ENCODE measurements around the gene MRPL12. TPM values are rescaled to one million over a fixed set of nuclear protein-coding genes. Genes with fewer than 3 reads are reported as not detected.
"Not testable (repeated sequence)": the region's sequence is repeated elsewhere in the genome, so short reads cannot be mapped to it uniquely, and the experiment has no call there.

The MRPL12 gene
- total RNA-seq, 1 experiment from 2014 or later = 260 TPM

DNA sequence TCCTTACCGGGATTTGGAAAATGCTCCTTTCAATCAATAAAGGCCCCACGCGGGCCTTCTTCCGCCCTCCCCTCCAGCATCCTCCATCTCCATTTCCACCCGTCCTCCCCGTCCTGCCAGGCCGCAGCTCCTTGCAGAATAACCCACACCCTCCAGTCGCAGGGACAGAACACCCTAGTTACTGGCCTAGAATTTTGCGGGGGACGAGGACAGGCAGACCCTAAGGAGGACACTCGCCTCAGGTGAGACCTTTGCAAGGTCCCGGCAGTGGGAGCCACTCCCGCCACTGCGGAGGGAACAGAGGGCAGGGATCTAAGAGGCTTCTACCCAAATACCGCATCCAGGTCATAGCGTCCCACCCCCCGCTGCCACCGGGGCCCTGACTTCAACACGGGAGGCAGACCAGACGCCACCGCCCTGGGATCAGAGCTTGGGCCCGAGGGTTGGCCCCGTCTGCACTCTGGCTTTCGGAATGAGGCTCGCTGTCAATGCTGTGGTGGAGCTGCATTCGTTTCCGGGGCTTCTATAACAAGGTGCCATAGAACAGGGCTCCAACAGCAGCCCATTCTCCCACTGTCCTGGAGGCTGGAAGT is 35.7 kb downstream of the MRPL12 start:
- ChIA-PET POLR2A (no interaction called here), RAD21 (ENCODE audit: low non-redundant PET in 1 of 2, low total read pairs in 2 of 2, uncharacterized antibody in 2 of 2, unreplicated experiment in 2 of 2) (no interaction called here), CTCF (interaction anchor here (0.9 kb wide), 1 partner anchor 83 kb away, joined by 3 read pairs; no protein-coding TSS in a partner anchor)
- BruUV-seq (replicated peaks) = no TSS peak
- no peak overlapping the region for H2AFZ ChIP-seq (ENCODE audit: low read depth, low read length, poor library complexity, severe bottlenecking)
- no peaks in the 10 kb centered on the region for H3K9me3 ChIP-seq (ENCODE audit: control insufficient read depth in 1 of 2, insufficient read depth in 1 of 2, low read depth in 1 of 2, low read length in 2 of 2)
- TF ChIP-seq POLR2AphosphoS5 (IDR thresholded peaks at IDR 0.05; ENCODE audit: low read depth, low read length) = no peak
- no peak for TF ChIP-seq ZNF274 (IDR thresholded peaks at IDR 0.05; ENCODE audit: low read depth, low read length)
- no peak for TF ChIP-seq ZFX (IDR thresholded peaks at IDR 0.05)
- TF ChIP-seq, protein P1, sequence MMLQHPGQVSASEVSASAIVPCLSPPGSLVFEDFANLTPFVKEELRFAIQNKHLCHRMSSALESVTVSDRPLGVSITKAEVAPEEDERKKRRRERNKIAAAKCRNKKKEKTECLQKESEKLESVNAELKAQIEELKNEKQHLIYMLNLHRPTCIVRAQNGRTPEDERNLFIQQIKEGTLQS (IDR thresholded peaks at IDR 0.05) = no peak
- TF ChIP-seq CBX3 (IDR thresholded peaks at IDR 0.05; ENCODE audit: low read depth) = no peak
- TF ChIP-seq, protein P2, sequence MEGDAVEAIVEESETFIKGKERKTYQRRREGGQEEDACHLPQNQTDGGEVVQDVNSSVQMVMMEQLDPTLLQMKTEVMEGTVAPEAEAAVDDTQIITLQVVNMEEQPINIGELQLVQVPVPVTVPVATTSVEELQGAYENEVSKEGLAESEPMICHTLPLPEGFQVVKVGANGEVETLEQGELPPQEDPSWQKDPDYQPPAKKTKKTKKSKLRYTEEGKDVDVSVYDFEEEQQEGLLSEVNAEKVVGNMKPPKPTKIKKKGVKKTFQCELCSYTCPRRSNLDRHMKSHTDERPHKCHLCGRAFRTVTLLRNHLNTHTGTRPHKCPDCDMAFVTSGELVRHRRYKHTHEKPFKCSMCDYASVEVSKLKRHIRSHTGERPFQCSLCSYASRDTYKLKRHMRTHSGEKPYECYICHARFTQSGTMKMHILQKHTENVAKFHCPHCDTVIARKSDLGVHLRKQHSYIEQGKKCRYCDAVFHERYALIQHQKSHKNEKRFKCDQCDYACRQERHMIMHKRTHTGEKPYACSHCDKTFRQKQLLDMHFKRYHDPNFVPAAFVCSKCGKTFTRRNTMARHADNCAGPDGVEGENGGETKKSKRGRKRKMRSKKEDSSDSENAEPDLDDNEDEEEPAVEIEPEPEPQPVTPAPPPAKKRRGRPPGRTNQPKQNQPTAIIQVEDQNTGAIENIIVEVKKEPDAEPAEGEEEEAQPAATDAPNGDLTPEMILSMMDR (IDR thresholded peaks at IDR 0.05 in 2 of 3, conservative IDR thresholded peaks at IDR 0.05 in 1 of 3; ENCODE audit: borderline replicate concordance in 1 of 3, insufficient read depth in 1 of 3, low read depth in 2 of 3, low read length in 2 of 3) = no peak
- TF ChIP-seq SIN3A (IDR thresholded peaks at IDR 0.05; ENCODE audit: low read depth) = no peak
- TF ChIP-seq, protein P3, sequence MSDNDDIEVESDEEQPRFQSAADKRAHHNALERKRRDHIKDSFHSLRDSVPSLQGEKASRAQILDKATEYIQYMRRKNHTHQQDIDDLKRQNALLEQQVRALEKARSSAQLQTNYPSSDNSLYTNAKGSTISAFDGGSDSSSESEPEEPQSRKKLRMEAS (IDR thresholded peaks at IDR 0.05) = no peak
- no peak for TF ChIP-seq JUND (IDR thresholded peaks at IDR 0.05)
- no peaks in the 10 kb centered on the region for H3K27me3 ChIP-seq (ENCODE audit: insufficient read depth, low read length)
- H3K79me2 ChIP-seq (ENCODE audit: insufficient read depth, low read length) = no peaks in the 10 kb centered on the region
- DNase-seq (ENCODE audit: low read depth, low spot score) (no peak), ATAC-seq (no peak)
- intact Hi-C loops (cut with micrococcal nuclease) = no loop called here
- H4K20me1 ChIP-seq (ENCODE audit: insufficient read depth) = no peaks in the 10 kb centered on the region
- no peaks in the 10 kb centered on the region for H3K9me2 ChIP-seq (ENCODE audit: insufficient read depth)
- H3K36me3 ChIP-seq (ENCODE audit: control insufficient read depth in 1 of 2, insufficient read depth in 2 of 2, low read length in 2 of 2) = no peaks in the 10 kb centered on the region
- H3K9ac ChIP-seq (ENCODE audit: low read length) = no peak overlapping the region
- H3K4me3 ChIP-seq (replicated peaks in 1 of 2; ENCODE audit: low read depth in 1 of 2, low read length in 2 of 2) = no peak overlapping the region
- H3K4me1 ChIP-seq (ENCODE audit: control insufficient read depth in 1 of 2, insufficient read depth in 2 of 2, low read length in 2 of 2) = peaks cover 16 to 18% of the 10 kb centered on the region in 2 experiments
- H3K4me2 ChIP-seq (ENCODE audit: low read length) = no peak overlapping the region
- no peak overlapping the region for H3K27ac ChIP-seq (ENCODE audit: low read depth, low read length)

DNA sequence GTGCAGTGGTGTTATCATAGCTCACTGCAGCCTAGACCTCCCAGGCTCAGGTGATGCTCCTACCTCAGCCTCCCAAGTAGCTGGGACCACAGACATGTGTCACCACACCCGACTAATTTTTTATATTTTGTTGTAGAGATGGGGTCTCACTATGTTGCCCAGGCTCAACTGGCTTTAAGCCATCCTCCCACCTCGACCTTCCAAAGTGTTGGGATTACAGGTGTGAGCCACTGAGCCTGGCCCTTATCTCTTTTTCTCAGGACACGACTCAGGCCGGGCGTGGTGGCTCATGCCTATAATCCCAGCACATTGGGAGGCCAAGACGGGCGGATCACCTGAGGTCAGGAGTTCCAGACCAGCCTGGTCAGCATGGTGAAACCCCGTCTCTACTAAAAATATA is 36.4 kb downstream of the MRPL12 start:
- POLR2A ChIA-PET, CTCF ChIA-PET: not testable (repeated sequence)

More for the DNA sequence above, 36.4 kb downstream of the MRPL12 start:
- RAD21 ChIA-PET (ENCODE audit: low non-redundant PET in 1 of 2, low total read pairs in 2 of 2, uncharacterized antibody in 2 of 2, unreplicated experiment in 2 of 2); H3K36me3 ChIP-seq (ENCODE audit: control insufficient read depth in 1 of 2, insufficient read depth in 2 of 2, low read length in 2 of 2); intact Hi-C loops (cut with micrococcal nuclease); H3K9me3 ChIP-seq (ENCODE audit: control insufficient read depth in 1 of 2, insufficient read depth in 1 of 2, low read depth in 1 of 2, low read length in 2 of 2); H4K20me1 ChIP-seq (ENCODE audit: insufficient read depth); H3K27ac ChIP-seq (ENCODE audit: low read depth, low read length); H3K9ac ChIP-seq (ENCODE audit: low read length); H2AFZ ChIP-seq (ENCODE audit: low read depth, low read length, poor library complexity, severe bottlenecking); ATAC-seq; BruUV-seq (replicated peaks); DNase-seq (ENCODE audit: low read depth, low spot score); H3K9me2 ChIP-seq (ENCODE audit: insufficient read depth); H3K4me2 ChIP-seq (ENCODE audit: low read length); H3K27me3 ChIP-seq (ENCODE audit: insufficient read depth, low read length); H3K4me3 ChIP-seq (replicated peaks in 1 of 2; ENCODE audit: low read depth in 1 of 2, low read length in 2 of 2); H3K79me2 ChIP-seq (ENCODE audit: insufficient read depth, low read length): not testable (repeated sequence)
- H3K4me1 ChIP-seq (ENCODE audit: control insufficient read depth in 1 of 2, insufficient read depth in 2 of 2, low read length in 2 of 2) = peaks cover 14 to 16% of the 10 kb centered on the region in 2 experiments

Measured in HCT116 (cell line).